ENCODE data around the gene VIPR1.

DNA sequence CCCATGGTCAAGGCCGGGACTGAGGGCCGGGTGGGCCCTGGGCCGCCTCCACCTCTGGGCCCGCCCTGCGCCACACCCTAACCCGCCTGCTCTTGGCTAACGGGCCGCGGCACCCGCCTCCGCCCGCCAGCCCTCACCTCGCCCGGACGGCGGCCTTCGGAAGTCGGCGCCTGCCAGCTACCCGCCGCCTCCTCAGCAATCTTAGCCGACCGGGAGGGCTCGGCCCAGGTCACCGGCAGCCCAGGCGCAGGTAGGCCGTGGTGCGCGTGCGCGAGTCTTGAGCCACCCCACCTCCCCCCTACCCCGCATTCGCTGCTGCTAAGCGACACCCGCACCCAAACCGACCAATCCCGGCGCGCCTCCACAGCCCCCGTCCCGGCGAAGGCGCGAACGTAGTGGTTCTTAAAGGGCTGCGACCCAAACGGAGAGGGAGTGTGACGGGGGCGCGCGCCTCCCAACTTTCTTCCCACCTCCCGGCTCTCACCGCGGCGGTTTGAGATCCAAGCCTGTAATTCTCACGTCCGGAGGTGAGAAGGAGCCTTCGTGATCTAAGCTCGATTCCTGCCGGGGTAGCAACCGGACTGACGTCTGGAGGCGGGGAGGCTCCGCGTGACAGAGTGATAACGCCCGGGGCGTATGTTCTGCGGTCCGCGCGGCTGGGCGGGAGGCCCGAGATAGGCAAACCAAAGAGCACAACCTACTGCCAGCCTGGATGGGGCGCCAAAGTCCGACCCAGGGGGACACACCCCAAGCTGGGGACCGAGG lies 79.4 kb downstream of the VIPR1 start, which contains the start of gene SEC22C:
- TF ChIP-seq CTCF (IDR thresholded peaks at IDR 0.05) (peak in 2 of 5 experiments; percentile 23 to 31), EP300 (IDR thresholded peaks at IDR 0.05; ENCODE audit: low read depth) (no peak), POLR2AphosphoS5 (IDR thresholded peaks at IDR 0.05) (peak; percentile 65 to 84 (median 81)), POLR2A (IDR thresholded peaks at IDR 0.05) (peak; percentile 78)
